ENCODE data around the gene DNASE1L3. TPM values are rescaled to one million over a fixed set of nuclear protein-coding genes. Genes with fewer than 3 reads are reported as not detected.

The DNASE1L3 gene
- polyA plus RNA-seq, 2 of the 4 experiments (the other 2 are of a cell fraction) = 0.19 TPM; not detected in 1

GRCh38 chr3:58180099-58180880 lies 30.5 kb downstream of the DNASE1L3 start:
- FAIRE-seq (no peak), DNase-seq (ENCODE audit: low read depth in 1 of 2, low spot score in 1 of 2) (no peak), ATAC-seq (0 out of 6 replicates have a peak, but pooled peaks of 1 of the 2 experiments have one; percentile 0)
- Histone ChIP-seq H3K4me3 (no peak overlapping the region), H3K9me3 (no peaks in the 10 kb centered on the region), H3K4me2 (0 out of 3 replicates have a peak overlapping the region, but pooled peaks have one; percentile 38), H3K27ac (peak overlapping the region; percentile 26 to 98; a peak in 4 of 6 replicates), H3K4me1 (peaks cover 51% of the 10 kb centered on the region)
- TF ChIP-seq KDM5A (IDR thresholded peaks at IDR 0.05) (no peak), GATA3 (IDR thresholded peaks at IDR 0.05; ENCODE audit: borderline replicate concordance) (no peak), TFCP2L1 (CRISPR knock-in tag; IDR thresholded peaks at IDR 0.05) (no peak), ESRRA (IDR thresholded peaks at IDR 0.05; ENCODE audit: borderline replicate concordance, low read length) (no peak), CEBPB (IDR thresholded peaks at IDR 0.05) (no peak)
- POLR2A ChIA-PET = no interaction called here
- CTCF ChIA-PET = interaction anchor here (1.0 to 6.4 kb wide), 6 partner anchors 10 to 126 kb away, joined by 3 to 49 read pairs (median 18); partner anchors contain the start of genes HTD2 and RPP14
- 90% methylated on average over 8 of the region's 12 CpGs for WGBS (ENCODE audit: missing lambda C conversion rate)

- no peaks in the 10 kb centered on the region for H3K9me3 ChIP-seq
- DNase-seq (ENCODE audit: low read depth in 1 of 2, low spot score in 1 of 2) (no peak), FAIRE-seq (no peak), ATAC-seq (peak; percentile 1 to 2; a peak in 2 of 6 replicates)
- WGBS (ENCODE audit: missing lambda C conversion rate) = 91% methylated on average over 6 of the region's 13 CpGs
- no peak overlapping the region for H3K4me2 ChIP-seq
- H3K4me3 ChIP-seq = no peak overlapping the region
- TF ChIP-seq HOXA7 (CRISPR knock-in tag; IDR thresholded peaks at IDR 0.05) (no peak), POLR2AphosphoS2 (conservative IDR thresholded peaks at IDR 0.05; ENCODE audit: low read length) (peak; percentile 58; the same call in 1 of the 2 replicates)
- CTCF ChIA-PET = interaction anchor here (1.0 to 6.4 kb wide), 9 partner anchors 7 to 217 kb away, joined by 3 to 49 read pairs (median 11); partner anchors contain the start of genes HTD2 and RPP14
- H3K4me1 ChIP-seq = peaks cover 60% of the 10 kb centered on the region
- H3K27ac ChIP-seq = peak overlapping the region in 1 of 2 experiments; percentile 98; a peak in 3 of 6 replicates
- POLR2A ChIA-PET = no interaction called here
Observed at GRCh38 chr3:58179235-58180098, 31.3 kb downstream of the DNASE1L3 start.

- FAIRE-seq (no peak), ATAC-seq (peak in 1 of 2 experiments; percentile 0; a peak in 3 of 6 replicates), DNase-seq (ENCODE audit: low read depth in 1 of 2, low spot score in 1 of 2) (no peak)
- TF ChIP-seq CEBPB (IDR thresholded peaks at IDR 0.05) (0 out of 4 replicates have a peak, but pooled peaks of 1 of the 2 experiments have one; percentile 23), PBX3 (IDR thresholded peaks at IDR 0.05) (no peak), NPAS2 (CRISPR knock-in tag; IDR thresholded peaks at IDR 0.05; ENCODE audit: borderline replicate concordance) (no peak), ZFP36 (IDR thresholded peaks at IDR 0.05; ENCODE audit: borderline replicate concordance, partially characterized antibody) (peak; percentile 92)
- H3K4me3 ChIP-seq = no peak overlapping the region
- no peak overlapping the region for H3K4me2 ChIP-seq
- H3K4me1 ChIP-seq = peaks cover 67% of the 10 kb centered on the region
- no peaks in the 10 kb centered on the region for H3K9me3 ChIP-seq
- CTCF ChIA-PET = interaction anchor here (0.5 to 6.4 kb wide), 16 partner anchors 8 to 887 kb away, joined by 3 to 49 read pairs (median 4); partner anchors contain the start of genes HTD2 and RPP14
- H3K27ac ChIP-seq = peak overlapping the region in 1 of 2 experiments; percentile 98; a peak in 3 of 6 replicates
- WGBS (ENCODE audit: missing lambda C conversion rate) = 70% methylated on average over 15 of the region's 17 CpGs
- POLR2A ChIA-PET = no interaction called here
Observed at GRCh38 chr3:58178528-58179234, 32.1 kb downstream of the DNASE1L3 start.

GRCh38 chr3:58177747-58178527 lies 32.8 kb downstream of the DNASE1L3 start:
- ChIA-PET POLR2A (no interaction called here), CTCF (interaction anchor here (0.5 to 6.4 kb wide), 31 partner anchors 8 to 888 kb away, joined by 3 to 49 read pairs (median 3); partner anchors contain the start of genes HTD2 and RPP14)
- H3K9me3 ChIP-seq = no peaks in the 10 kb centered on the region
- ATAC-seq (peak; percentile 27 to 70), FAIRE-seq (no peak), DNase-seq (ENCODE audit: low read depth in 1 of 2, low spot score in 1 of 2) (peak; percentile 69 to 80)
- 35% methylated on average over 23 of the region's 46 CpGs for WGBS (ENCODE audit: missing lambda C conversion rate)
- peaks cover 75% of the 10 kb centered on the region for H3K4me1 ChIP-seq
- peak overlapping the region; percentile 48 to 98 for H3K27ac ChIP-seq
- H3K4me2 ChIP-seq = peak overlapping the region; percentile 59
- H3K4me3 ChIP-seq = no peak overlapping the region
- TF ChIP-seq CBX2 (IDR thresholded peaks at IDR 0.05; ENCODE audit: borderline replicate concordance, low read depth) (no peak), MAZ (IDR thresholded peaks at IDR 0.05; ENCODE audit: borderline replicate concordance, low read depth, low read length) (no peak), RAD21 (conservative IDR thresholded peaks at IDR 0.05 in 1 of 2, IDR thresholded peaks at IDR 0.05 in 1 of 2) (peak; percentile 57 to 62), CHD2 (IDR thresholded peaks at IDR 0.05; ENCODE audit: low read length, partially characterized antibody) (no peak), SMC3 (IDR thresholded peaks at IDR 0.05) (peak; percentile 43), USF2 (IDR thresholded peaks at IDR 0.05) (no peak), ZSCAN20 (CRISPR knock-in tag; IDR thresholded peaks at IDR 0.05) (no peak), NR3C1 (IDR thresholded peaks at IDR 0.05) (no peak), PBX3 (IDR thresholded peaks at IDR 0.05) (no peak), POLR2AphosphoS2 (conservative IDR thresholded peaks at IDR 0.05; ENCODE audit: low read length) (no peak; the same call in 1 of the 2 replicates), EHF (CRISPR knock-in tag; IDR thresholded peaks at IDR 0.05) (no peak), FOXS1 (CRISPR knock-in tag; IDR thresholded peaks at IDR 0.05) (no peak)

Data from A549 (cell line).